HG03095 (cell line): ENCODE data around the gene HIP1R.
"Not testable (repeated sequence)": the region's sequence is repeated elsewhere in the genome, so short reads cannot be mapped to it uniquely, and the experiment has no call there.

Source experiments
- ATAC-seq: cut with Tn5 transposase; IDR thresholded peaks from one replicate; pipeline ENCODE4 v1.9.1; 2021; ENCODE audit warnings: moderate library complexity; ENCODE audit not compliant: unreplicated experiment

The HIP1R gene

GRCh38 chr12:122891661-122892525 lies 56.6 kb downstream of the HIP1R start:
- no peak for ATAC-seq

DNA sequence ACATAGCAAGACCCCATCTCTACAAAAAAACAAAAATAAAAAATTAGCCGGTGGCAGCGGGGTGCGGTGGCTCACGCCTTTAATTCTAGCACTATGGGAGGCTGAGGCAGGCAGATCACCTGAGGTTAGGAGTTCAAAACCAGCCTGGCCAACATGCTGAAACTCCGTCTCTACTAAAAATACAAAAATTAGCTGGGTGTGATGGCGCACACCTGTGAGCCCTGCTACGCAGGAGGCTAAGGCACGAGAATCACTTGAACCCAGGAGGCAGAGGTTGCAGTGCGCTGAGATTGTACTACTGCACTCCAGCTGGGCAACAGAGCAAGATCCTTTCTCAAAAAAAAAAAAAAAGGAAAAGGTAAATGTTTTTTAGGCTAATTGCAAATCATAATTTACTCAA lies 57.5 kb downstream of the HIP1R start:
- not testable (repeated sequence) for ATAC-seq

DNA sequence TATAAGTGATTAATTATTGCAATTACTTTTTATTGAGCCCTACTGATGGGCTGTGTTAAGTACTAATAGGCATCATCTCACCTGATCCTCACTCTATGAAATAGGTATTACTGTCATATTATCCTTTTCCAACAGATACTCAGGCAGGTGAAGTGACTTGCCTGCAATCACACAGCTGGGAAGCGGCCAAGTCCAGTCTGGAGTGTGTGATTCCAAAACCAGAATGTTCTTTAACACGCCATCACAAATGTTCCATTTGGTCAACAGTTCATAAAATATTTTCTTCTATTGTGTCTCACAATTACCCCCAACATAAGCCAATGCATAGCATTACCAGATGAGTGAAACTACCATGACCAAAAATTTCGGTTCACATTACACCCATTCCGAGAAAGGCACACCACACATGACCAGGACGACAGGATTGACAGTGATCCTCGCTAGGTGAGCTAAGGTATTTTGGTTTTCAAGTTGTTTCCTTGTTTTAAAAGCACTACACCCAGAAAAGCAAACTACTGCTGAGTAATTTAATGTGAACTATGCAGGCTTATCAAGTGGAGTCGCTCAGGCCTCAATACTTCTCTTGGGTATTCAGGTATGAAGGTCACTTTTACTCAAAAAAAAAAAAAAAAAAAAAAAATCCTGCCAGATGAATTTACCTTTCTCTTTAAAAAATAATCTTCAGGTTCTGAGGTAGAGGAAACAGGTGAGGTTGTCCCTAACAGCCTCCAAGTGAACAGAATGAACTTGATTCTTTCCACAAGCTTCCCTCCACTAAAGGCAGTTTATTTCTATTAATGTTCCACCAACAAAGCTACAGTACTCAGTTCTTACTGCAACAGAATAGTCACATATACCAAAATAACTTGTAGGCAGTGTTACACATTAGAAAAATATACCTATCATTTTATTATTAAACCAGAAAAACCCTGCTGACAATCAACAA lies 58.2 kb downstream of the HIP1R start:
- ATAC-seq: no peak

DNA sequence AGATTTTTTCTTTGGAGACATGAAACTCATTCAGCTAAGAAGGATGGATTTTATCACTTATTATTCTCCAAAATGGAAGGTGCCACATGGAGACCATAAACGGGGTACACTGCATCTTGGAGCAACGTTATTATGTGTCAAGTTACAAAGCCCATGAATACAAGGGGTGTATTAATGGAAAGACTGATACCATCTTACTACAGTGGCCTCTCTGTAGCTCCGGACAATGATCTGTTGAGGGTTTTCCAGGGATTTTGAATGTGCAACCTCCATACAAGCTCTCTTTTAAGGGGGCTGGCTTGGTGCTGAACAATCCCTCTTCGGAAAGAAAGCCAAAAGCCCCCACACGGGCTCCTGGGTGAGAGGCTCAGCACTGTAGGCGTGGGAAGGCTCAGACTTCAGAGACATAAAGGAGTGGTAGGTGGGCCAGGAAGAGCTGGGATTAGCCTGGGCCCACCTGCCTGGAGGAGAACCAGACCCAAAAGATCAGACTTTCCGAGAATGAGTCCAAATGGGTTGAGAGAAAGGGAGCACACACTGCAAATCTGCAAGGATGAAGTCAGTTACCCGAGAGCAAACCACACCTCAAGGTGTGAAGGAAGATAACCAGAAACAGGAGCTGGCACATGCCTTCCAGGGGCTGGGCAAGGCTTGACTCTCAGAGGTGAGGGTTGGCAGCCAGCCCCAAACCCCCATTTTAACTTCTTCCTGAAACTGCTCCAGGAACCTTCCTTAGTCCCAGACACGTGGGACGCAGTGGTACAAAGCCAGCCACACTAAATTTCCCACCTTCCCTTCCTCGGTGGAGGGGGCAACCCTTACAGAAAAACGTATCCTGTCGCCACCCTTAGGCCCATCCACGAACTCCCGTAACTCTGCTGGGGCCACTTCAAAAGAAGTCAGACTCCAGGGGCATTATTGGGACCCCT lies 59.2 kb downstream of the HIP1R start:
- no peak for ATAC-seq

- no peak for ATAC-seq
Measured at GRCh38 chr12:122895320-122895703, 60.1 kb downstream of the HIP1R start.

- ATAC-seq: no peak
Measured at GRCh38 chr12:122895704-122896636, 60.7 kb downstream of the HIP1R start, which contains the start of gene VPS37B. VPS37B (minus strand) TSS chr12:122896124; CDS start chr12:122896062, 62 bp downstream.

- ATAC-seq: no peak
Measured at GRCh38 chr12:122896662-122897061, 61.4 kb downstream of the HIP1R start.

GRCh38 chr12:122899887-122900286 lies 64.6 kb downstream of the HIP1R start:
- no peak for ATAC-seq

DNA sequence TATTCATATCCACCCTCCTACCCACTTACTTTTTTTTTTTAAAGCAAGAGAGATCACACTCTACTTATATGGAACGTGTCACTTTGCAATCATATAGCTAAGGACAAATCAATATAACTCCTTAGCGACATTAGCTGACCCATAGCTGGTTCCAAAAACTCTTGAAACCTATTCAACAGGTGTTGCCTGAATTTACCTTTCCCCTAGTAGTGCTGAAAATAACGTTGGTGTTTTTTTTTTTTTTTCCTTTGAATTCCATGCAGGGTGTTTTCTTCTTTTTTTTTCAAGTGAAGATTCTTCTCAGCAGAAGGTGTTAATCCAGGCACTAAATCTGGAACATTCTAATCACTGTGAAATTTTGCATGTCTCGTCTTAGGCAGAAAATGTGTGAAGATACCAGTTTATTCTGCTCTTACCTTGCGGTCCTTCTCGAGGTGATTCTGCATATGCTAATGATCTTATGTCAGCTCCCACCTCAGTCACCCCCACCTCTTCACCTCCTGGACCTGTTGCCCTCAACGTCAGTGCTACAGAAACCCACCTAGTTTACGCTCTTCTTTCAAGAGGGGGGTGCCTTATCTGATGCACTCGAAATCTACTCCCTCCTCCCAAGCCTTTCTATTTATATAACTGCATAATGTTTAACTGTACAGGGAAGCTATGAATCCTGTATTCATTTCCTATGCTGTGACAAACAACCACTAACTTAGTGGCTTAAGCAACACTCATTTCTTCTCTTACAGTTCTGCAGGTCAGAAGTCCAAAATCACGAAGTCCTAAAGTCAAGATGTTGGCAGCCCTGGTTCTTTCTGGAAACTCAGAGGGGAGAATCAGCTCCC lies 67.8 kb downstream of the HIP1R start:
- no peak for ATAC-seq

GRCh38 chr12:122903693-122904034 lies 68.4 kb downstream of the HIP1R start:
- no peak for ATAC-seq

GRCh38 chr12:122905258-122905657 lies 70.0 kb downstream of the HIP1R start:
- ATAC-seq: not testable (repeated sequence)

- no peak for ATAC-seq
Measured at GRCh38 chr12:122908915-122909314, 73.7 kb downstream of the HIP1R start.

DNA sequence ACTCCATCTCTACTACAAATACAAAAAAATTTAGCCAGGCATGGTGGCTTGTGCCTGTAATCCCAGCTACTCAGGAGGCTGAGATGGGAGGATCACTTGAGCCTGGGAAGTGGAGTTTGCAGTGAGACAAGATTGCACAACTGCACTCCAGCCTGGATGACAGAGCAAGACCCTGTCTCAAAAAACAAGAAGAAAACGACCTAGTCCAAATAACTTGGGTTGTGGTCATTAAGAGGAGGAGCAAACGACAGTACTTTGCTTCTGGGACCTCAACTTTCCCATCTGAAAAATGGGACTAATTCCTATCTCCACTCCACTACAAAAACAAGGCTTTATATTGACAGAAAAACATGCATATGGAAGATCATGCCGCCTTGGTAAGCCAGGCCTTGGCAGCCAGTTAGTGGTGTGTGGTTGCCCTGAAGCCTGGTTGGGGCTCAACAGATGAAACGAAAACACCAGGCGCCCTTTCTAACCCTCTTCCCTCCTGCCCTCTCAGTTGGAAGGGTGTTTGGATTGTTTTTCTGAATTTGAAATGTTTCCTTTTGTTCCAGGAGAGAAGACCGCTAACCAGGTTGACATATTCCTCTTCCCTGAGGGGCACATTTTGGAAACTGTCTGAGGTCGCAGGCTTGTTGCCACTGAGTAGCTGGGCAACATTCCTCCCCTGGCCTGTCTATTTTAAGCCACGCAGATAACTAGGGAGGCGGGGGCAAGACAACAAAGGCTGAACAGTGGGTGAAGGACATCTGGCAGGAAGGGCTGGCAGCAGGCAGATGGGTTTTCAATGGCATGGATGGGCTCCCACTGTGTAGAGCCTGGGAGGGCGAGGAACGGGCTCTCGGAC lies 74.4 kb downstream of the HIP1R start:
- ATAC-seq: no peak
